Measurements from ENCODE around the gene RANBP17. TPM values are rescaled to one million over a fixed set of nuclear protein-coding genes. Genes with fewer than 3 reads are reported as not detected.

RANBP17 gene
- polyA plus RNA-seq, 1 of the 3 experiments (the other 2 are of a cell fraction): 6.0 TPM

DNA sequence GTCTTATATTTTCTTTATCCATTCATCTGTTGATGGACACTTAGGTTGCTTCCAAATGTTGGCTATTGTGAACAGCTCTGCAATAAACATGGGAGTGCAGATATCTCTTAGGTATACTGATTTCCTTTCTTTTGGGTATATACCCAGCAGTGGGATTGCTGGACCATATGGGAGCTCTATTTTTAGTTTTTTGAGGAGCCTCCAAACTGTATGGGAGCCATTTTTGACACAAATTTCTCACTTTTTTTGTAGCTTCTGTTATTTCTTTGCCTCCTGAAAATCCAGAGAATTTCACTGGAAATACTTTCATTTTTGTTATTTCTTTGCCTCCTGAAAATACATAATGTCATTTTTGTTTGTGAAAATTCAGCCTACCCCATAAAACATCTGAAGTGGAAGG lies 15.0 kb upstream of the RANBP17 start (continued):
- TF ChIP-seq CTCF (IDR thresholded peaks at IDR 0.05): no peak
- no peak for TF ChIP-seq GATA2 (CRISPR knock-in tag; IDR thresholded peaks at IDR 0.05)

- H3K4me3 ChIP-seq (ENCODE audit: low read depth in 2 of 2, low read length in 1 of 2): no peak overlapping the region
- no peaks in the 10 kb centered on the region for H3K36me3 ChIP-seq (replicated peaks in 1 of 2; ENCODE audit: control insufficient read depth in 1 of 2, insufficient read depth in 2 of 2, low read length in 1 of 2)
- ChIA-PET CTCF (no interaction called here), POLR2A (no interaction called here)
- WGBS (ENCODE audit: low lambda C conversion rate): 67% methylated on average over 5 of the region's 5 CpGs
- no peaks in the 10 kb centered on the region for H3K9me3 ChIP-seq
- no peak for DNase-seq
- H3K4me2 ChIP-seq: no peak overlapping the region
- no peaks in the 10 kb centered on the region for H4K20me1 ChIP-seq (ENCODE audit: insufficient read depth)
- no peak overlapping the region for H3K27ac ChIP-seq (ENCODE audit: low read depth in 2 of 2, low read length in 1 of 2)
- H2AFZ ChIP-seq (ENCODE audit: low read depth): no peak overlapping the region
- no peaks in the 10 kb centered on the region for H3K4me1 ChIP-seq (ENCODE audit: control insufficient read depth in 1 of 2, insufficient read depth in 2 of 2, low read depth in 1 of 2, low read length in 1 of 2)
- no peaks in the 10 kb centered on the region for H3K27me3 ChIP-seq (ENCODE audit: insufficient read depth)
- no peaks in the 10 kb centered on the region for H3F3A ChIP-seq (replicated peaks; ENCODE audit: insufficient read depth)
- H3K9ac ChIP-seq: no peak overlapping the region
- no peaks in the 10 kb centered on the region for H3K79me2 ChIP-seq (ENCODE audit: insufficient read depth)
- TF ChIP-seq FOSL2 (IDR thresholded peaks at IDR 0.05; ENCODE audit: borderline replicate concordance, low read depth) (no peak), CTCF (IDR thresholded peaks at IDR 0.05) (no peak), POLR2AphosphoS5 (IDR thresholded peaks at IDR 0.05; ENCODE audit: low read depth, low read length) (no peak), ELF1 (IDR thresholded peaks at IDR 0.05) (no peak), CHD2 (IDR thresholded peaks at IDR 0.05; ENCODE audit: low read length, partially characterized antibody) (no peak), TCF12 (IDR thresholded peaks at IDR 0.05) (no peak), RXRA (IDR thresholded peaks at IDR 0.05; ENCODE audit: borderline replicate concordance, low read depth) (no peak), YY1 (IDR thresholded peaks at IDR 0.05; ENCODE audit: low read depth) (no peak), REST (IDR thresholded peaks at IDR 0.05; ENCODE audit: low read depth, low read length) (no peak), RAD21 (IDR thresholded peaks at IDR 0.05; ENCODE audit: low read length) (no peak), FOXM1 (IDR thresholded peaks at IDR 0.05; ENCODE audit: low read depth) (no peak), USF1 (IDR thresholded peaks at IDR 0.05; ENCODE audit: borderline replicate concordance, low read depth) (no peak), MEF2A (IDR thresholded peaks at IDR 0.05; ENCODE audit: borderline replicate concordance, low read depth) (no peak), NRF1 (IDR thresholded peaks at IDR 0.05; ENCODE audit: low read depth, low read length) (no peak), SMC3 (IDR thresholded peaks at IDR 0.05; ENCODE audit: low read depth, low read length) (no peak), FOXJ3 (CRISPR knock-in tag; IDR thresholded peaks at IDR 0.05) (no peak), RFX5 (IDR thresholded peaks at IDR 0.05; ENCODE audit: low read length) (no peak)
- TF ChIP-seq, protein P1, sequence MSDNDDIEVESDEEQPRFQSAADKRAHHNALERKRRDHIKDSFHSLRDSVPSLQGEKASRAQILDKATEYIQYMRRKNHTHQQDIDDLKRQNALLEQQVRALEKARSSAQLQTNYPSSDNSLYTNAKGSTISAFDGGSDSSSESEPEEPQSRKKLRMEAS (IDR thresholded peaks at IDR 0.05; ENCODE audit: low read depth): no peak
- no peaks in the 10 kb centered on the region for H3K9me2 ChIP-seq
Observed at GRCh38 chr5:170848033-170848432, 13.8 kb upstream of the RANBP17 start.

Measured in SK-N-SH (cell line).